ENCODE results near the gene SPOP. TPM values are rescaled to one million over a fixed set of nuclear protein-coding genes. Genes with fewer than 3 reads are reported as not detected.

The SPOP gene
- total and polyA plus RNA-seq, 2 donors (not counting 1 experiment from before 2014, with no cell fraction given) = 46.7 to 112 TPM

DNA sequence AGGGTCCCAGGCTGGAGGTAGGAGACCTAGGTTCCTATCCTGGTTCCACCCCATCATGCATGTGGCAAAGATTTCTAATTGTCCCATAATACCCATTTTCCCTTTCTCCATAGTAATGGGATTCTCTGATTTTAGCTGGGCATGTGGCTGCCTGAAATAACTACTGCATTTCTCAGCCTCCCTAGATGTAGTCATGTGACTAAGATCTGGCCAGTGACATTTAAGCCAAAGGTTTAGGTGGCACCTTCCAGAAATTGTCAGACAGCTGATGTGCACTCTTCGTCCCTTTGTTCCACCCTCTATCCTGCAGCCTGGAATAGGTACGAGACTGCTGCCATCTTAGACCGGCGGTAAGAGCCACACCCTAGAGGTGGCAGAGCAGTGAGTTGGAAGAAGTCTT is 94.0 kb downstream of the SPOP start:
- DNase-seq (ENCODE audit: low read depth in 2 of 2) = no peak
- no peak for TF ChIP-seq EZH2 (IDR thresholded peaks at IDR 0.05; ENCODE audit: low read length, missing control alignments)
- TF ChIP-seq, protein P1, sequence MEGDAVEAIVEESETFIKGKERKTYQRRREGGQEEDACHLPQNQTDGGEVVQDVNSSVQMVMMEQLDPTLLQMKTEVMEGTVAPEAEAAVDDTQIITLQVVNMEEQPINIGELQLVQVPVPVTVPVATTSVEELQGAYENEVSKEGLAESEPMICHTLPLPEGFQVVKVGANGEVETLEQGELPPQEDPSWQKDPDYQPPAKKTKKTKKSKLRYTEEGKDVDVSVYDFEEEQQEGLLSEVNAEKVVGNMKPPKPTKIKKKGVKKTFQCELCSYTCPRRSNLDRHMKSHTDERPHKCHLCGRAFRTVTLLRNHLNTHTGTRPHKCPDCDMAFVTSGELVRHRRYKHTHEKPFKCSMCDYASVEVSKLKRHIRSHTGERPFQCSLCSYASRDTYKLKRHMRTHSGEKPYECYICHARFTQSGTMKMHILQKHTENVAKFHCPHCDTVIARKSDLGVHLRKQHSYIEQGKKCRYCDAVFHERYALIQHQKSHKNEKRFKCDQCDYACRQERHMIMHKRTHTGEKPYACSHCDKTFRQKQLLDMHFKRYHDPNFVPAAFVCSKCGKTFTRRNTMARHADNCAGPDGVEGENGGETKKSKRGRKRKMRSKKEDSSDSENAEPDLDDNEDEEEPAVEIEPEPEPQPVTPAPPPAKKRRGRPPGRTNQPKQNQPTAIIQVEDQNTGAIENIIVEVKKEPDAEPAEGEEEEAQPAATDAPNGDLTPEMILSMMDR (conservative IDR thresholded peaks at IDR 0.05 in 1 of 2, IDR thresholded peaks at IDR 0.05 in 1 of 2; ENCODE audit: low read depth in 1 of 2, low read length in 2 of 2) = no peak

DNA sequence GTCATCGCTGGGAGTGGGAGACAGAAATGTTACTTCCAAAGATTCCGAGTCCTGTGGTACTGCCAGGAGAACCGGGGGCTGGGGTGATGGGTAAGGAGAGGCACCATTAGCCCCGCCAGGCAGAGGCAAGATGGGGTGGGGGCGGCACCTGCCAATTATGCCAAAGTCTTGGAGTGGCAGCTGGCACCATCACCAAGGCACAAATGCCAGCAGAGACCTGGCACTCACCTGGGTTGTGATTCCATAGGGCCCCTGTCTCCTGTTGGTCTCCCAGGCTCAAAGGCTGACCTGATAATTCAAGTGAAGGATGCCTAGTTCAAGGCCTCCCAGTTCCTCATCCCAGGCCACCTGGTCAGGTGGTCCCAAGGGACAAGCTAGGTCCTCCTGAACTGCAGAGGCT is 94.7 kb downstream of the SPOP start:
- Histone ChIP-seq H3K9ac (ENCODE audit: insufficient read depth, low read length) (no peak overlapping the region), H3K79me2 (ENCODE audit: control insufficient read depth, insufficient read depth, low read length) (no peaks in the 10 kb centered on the region), H2AFZ (ENCODE audit: low read length) (no peak overlapping the region), H4K20me1 (ENCODE audit: control insufficient read depth, extremely low read depth, insufficient read depth, low read length) (no peaks in the 10 kb centered on the region), H3K36me3 (ENCODE audit: control insufficient read depth, insufficient read depth, low read length) (no peaks in the 10 kb centered on the region), H3K27me3 (ENCODE audit: control insufficient read depth, insufficient read depth, low read length) (peaks cover 1% of the 10 kb centered on the region), H3K4me3 (replicated peaks in 1 of 4; ENCODE audit: control extremely low read depth in 1 of 4, insufficient read depth in 1 of 4, low read depth in 3 of 4, low read length in 4 of 4) (no peak overlapping the region), H3K4me2 (ENCODE audit: extremely low read depth, insufficient read depth, low read length) (no peak overlapping the region), H3K27ac (ENCODE audit: insufficient read depth, low read length) (no peak overlapping the region), H3K9me3 (ENCODE audit: control insufficient read depth, insufficient read depth, low read depth, low read length) (no peaks in the 10 kb centered on the region), H3K4me1 (ENCODE audit: control insufficient read depth, extremely low read depth, insufficient read depth, low read length) (no peaks in the 10 kb centered on the region)
- TF ChIP-seq EZH2 (IDR thresholded peaks at IDR 0.05; ENCODE audit: low read length, missing control alignments) = no peak
- TF ChIP-seq, protein P1 (conservative IDR thresholded peaks at IDR 0.05 in 1 of 2, IDR thresholded peaks at IDR 0.05 in 1 of 2; ENCODE audit: low read depth in 1 of 2, low read length in 2 of 2) = no peak
- DNase-seq (ENCODE audit: low read depth in 2 of 2) = no peak

More for the DNA sequence above, 94.0 kb downstream of the SPOP start:
- Histone ChIP-seq H3K79me2 (ENCODE audit: control insufficient read depth, insufficient read depth, low read length) (no peaks in the 10 kb centered on the region), H3K27me3 (ENCODE audit: control insufficient read depth, insufficient read depth, low read length) (no peaks in the 10 kb centered on the region), H2AFZ (ENCODE audit: low read length) (no peak overlapping the region), H3K36me3 (ENCODE audit: control insufficient read depth, insufficient read depth, low read length) (no peaks in the 10 kb centered on the region), H3K4me1 (ENCODE audit: control insufficient read depth, extremely low read depth, insufficient read depth, low read length) (no peaks in the 10 kb centered on the region), H4K20me1 (ENCODE audit: control insufficient read depth, extremely low read depth, insufficient read depth, low read length) (no peaks in the 10 kb centered on the region), H3K4me2 (ENCODE audit: extremely low read depth, insufficient read depth, low read length) (no peak overlapping the region), H3K4me3 (replicated peaks in 1 of 4; ENCODE audit: control extremely low read depth in 1 of 4, insufficient read depth in 1 of 4, low read depth in 3 of 4, low read length in 4 of 4) (no peak overlapping the region), H3K9ac (ENCODE audit: insufficient read depth, low read length) (no peak overlapping the region), H3K9me3 (ENCODE audit: control insufficient read depth, insufficient read depth, low read depth, low read length) (no peaks in the 10 kb centered on the region), H3K27ac (ENCODE audit: insufficient read depth, low read length) (no peak overlapping the region)

DNA sequence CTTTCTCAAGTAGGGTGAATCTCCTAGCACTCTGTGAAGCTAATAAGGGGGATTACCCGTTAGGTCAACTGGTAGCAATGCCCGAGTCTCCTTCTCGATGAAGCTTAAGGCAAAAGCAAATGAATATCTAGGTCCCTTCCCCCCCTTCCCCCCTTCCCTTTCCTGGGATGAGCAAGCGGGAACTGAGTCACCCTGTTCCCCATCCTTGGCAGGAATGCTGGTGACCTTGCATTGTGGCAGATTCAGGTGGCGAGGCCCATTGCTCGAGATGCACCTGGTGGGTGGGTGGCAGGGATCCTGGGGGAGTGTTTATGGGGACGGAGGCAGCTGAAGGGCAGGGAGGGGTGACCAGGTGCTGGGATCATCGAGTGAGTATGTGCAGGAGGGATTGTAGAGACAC is 95.1 kb downstream of the SPOP start:
- DNase-seq (ENCODE audit: low read depth in 2 of 2) = peak in 1 of 2 donors; percentile 25
- H3K9ac ChIP-seq (ENCODE audit: insufficient read depth, low read length) = no peak overlapping the region
- no peaks in the 10 kb centered on the region for H3K79me2 ChIP-seq (ENCODE audit: control insufficient read depth, insufficient read depth, low read length)
- H3K4me3 ChIP-seq (replicated peaks in 1 of 4; ENCODE audit: control extremely low read depth in 1 of 4, insufficient read depth in 1 of 4, low read depth in 3 of 4, low read length in 4 of 4) = no peak overlapping the region
- TF ChIP-seq, protein P1 (conservative IDR thresholded peaks at IDR 0.05 in 1 of 2, IDR thresholded peaks at IDR 0.05 in 1 of 2; ENCODE audit: low read depth in 1 of 2, low read length in 2 of 2) = no peak
- no peak for TF ChIP-seq EZH2 (IDR thresholded peaks at IDR 0.05; ENCODE audit: low read length, missing control alignments)
- no peaks in the 10 kb centered on the region for H3K36me3 ChIP-seq (ENCODE audit: control insufficient read depth, insufficient read depth, low read length)
- H3K27ac ChIP-seq (ENCODE audit: insufficient read depth, low read length) = no peak overlapping the region
- no peaks in the 10 kb centered on the region for H3K9me3 ChIP-seq (ENCODE audit: control insufficient read depth, insufficient read depth, low read depth, low read length)
- no peak overlapping the region for H2AFZ ChIP-seq (ENCODE audit: low read length)
- H3K4me1 ChIP-seq (ENCODE audit: control insufficient read depth, extremely low read depth, insufficient read depth, low read length) = no peaks in the 10 kb centered on the region
- H4K20me1 ChIP-seq (ENCODE audit: control insufficient read depth, extremely low read depth, insufficient read depth, low read length) = no peaks in the 10 kb centered on the region
- H3K4me2 ChIP-seq (ENCODE audit: extremely low read depth, insufficient read depth, low read length) = no peak overlapping the region
- H3K27me3 ChIP-seq (ENCODE audit: control insufficient read depth, insufficient read depth, low read length) = peaks cover 6% of the 10 kb centered on the region
